Loucy (cell line): ENCODE measurements around the gene SP110.

Source experiments
- EZH2phosphoT487 ChIP-seq: fragments of 200-600 bp; IDR thresholded peaks from 2 replicates; pipeline ENCODE4 v1.6.1; 2018; ENCODE audit warnings: antibody characterized with exemption, mild to moderate bottlenecking, moderate library complexity, borderline replicate concordance
- TF ChIP-seq, protein P1 (sequence below): fragments of 200-600 bp; sonication (generic); conservative IDR thresholded peaks from 2 replicates; pipeline ENCODE4 v1.5.1; 2014; ENCODE audit warnings: mild to moderate bottlenecking, antibody characterized with exemption, low read length

DNA sequence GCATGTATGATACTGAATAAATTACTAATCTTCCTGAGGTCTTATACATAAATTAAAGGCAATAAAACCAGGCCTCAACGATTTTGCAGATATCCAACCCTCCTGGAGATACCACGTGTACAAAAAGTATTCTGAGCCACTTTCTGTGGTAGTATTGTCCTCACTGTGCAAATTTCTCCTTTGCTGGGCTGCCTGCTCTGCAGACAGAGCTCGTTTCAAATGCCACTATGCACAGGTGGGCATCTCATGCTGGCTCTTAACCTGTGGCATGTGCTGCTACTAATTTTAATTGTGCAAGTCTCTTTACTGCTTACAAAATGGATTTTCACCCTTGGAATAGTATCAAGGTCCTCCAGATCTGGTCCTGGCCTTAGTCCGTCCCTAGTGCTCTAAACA lies 84.7 kb downstream of the SP110 start:
- TF ChIP-seq, protein P1, sequence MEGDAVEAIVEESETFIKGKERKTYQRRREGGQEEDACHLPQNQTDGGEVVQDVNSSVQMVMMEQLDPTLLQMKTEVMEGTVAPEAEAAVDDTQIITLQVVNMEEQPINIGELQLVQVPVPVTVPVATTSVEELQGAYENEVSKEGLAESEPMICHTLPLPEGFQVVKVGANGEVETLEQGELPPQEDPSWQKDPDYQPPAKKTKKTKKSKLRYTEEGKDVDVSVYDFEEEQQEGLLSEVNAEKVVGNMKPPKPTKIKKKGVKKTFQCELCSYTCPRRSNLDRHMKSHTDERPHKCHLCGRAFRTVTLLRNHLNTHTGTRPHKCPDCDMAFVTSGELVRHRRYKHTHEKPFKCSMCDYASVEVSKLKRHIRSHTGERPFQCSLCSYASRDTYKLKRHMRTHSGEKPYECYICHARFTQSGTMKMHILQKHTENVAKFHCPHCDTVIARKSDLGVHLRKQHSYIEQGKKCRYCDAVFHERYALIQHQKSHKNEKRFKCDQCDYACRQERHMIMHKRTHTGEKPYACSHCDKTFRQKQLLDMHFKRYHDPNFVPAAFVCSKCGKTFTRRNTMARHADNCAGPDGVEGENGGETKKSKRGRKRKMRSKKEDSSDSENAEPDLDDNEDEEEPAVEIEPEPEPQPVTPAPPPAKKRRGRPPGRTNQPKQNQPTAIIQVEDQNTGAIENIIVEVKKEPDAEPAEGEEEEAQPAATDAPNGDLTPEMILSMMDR: no peak
- TF ChIP-seq EZH2phosphoT487: no peak
